ENCODE measurements around the gene TLE5.

GRCh38 chr19:3083964-3084363, 21.7 kb upstream of the TLE5 start:
- TF ChIP-seq POLR2AphosphoS5 (IDR thresholded peaks at IDR 0.05; ENCODE audit: low read depth) (no peak), EZH2 (IDR thresholded peaks at IDR 0.05; ENCODE audit: low read depth, unreplicated experiment) (no peak), ZNF114 (CRISPR knock-in tag; IDR thresholded peaks at IDR 0.05) (no peak), CTCF (conservative IDR thresholded peaks at IDR 0.05; ENCODE audit: low read depth in 2 of 2) (no peak), ZNF331 (CRISPR knock-in tag; IDR thresholded peaks at IDR 0.05; ENCODE audit: low read depth) (no peak), REST (IDR thresholded peaks at IDR 0.05; ENCODE audit: unreplicated experiment) (no peak)

Data from GM23338 (cell line).